Measurements from ENCODE around the gene FTCD.

The FTCD gene

GRCh38 chr21:46119637-46120271 is 35.6 kb downstream of the FTCD start:
- DNase-seq: no peak
- in situ Hi-C loops (cut with HindIII; ENCODE audit: low pct_ligation_motif_present, low pct_unique_long_range_greater_than_20kb, low sequenced_read_pairs): no loop called here

- in situ Hi-C loops (cut with HindIII; ENCODE audit: low pct_ligation_motif_present, low pct_unique_long_range_greater_than_20kb, low sequenced_read_pairs): no loop called here
- no peak for DNase-seq
Observed at GRCh38 chr21:46119144-46119636, 36.2 kb downstream of the FTCD start.

DNA sequence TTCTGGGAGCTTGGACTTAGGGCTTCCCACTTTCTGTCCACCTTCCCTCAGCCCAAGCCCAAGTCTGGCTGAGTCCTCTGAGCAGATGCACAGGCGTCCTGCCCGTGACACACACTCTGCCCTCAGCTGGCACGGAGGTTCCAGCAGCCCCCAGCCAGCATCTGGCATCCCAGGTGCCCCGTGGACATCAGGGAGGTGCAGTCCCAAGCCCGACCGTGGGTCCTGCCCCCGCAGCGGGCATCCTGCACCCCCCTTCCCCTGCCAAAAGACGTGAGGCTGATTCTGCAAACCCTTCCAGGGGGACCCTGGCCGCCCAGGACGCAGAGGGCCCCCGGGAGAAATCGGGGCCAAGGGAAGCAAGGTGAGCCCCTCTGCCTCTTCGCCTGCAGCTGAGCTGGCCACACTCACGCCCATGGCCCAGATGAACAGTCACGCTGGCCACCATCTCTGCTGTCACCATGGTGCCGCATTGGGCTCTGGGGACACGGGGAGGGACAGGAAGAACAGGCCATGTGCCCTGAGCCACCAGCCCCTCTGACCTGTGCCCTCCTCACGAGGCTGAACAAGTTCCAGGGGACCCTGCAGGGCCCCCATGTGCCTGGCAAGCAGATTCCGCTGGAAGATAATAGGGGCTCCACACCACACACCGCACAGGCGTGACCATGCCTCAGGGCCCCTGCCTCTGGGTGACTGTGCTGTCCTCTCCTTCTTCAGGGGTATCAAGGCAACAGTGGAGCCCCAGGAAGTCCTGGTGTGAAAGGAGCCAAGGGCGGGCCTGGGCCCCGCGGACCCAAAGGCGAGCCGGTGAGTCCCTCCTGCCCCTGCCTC is 36.8 kb downstream of the FTCD start:
- DNase-seq: no peak
- in situ Hi-C loops (cut with HindIII; ENCODE audit: low pct_ligation_motif_present, low pct_unique_long_range_greater_than_20kb, low sequenced_read_pairs): no loop called here

DNA sequence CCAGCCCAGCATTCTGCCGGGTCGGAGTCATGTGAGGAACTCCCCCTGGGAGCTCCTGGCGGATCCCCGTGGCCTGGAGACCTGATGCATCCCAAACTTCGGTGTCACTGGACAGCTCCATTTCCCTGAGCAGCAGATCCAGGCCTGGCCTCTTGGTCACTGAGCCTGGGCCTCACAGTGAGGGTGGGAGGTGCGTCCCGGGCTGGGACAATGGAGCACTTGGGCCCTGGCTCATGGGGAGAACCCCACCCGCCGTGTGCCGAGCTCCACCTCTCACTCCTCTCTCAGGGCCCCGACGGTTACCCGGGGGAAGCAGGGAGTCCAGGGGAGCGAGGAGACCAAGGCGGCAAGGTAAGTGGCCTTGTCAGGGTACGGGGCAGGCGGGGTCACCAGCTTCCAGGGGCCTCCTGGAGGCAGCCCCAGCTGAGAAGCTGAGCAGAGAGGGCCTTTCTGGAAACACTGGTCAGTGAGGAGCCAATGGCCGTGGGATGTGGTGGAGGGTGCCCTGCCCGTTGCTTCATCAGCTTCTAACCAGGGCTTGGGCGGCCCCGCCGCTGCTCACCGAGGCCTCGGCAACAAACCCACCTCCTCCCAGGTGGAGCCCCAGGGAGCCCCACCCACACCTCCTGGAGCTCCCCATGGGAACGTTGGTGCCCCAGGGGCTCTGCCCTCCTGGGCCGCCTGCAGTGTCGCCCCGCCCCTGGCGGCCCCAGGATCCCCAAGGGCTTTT is 37.6 kb downstream of the FTCD start:
- in situ Hi-C loops (cut with HindIII; ENCODE audit: low pct_ligation_motif_present, low pct_unique_long_range_greater_than_20kb, low sequenced_read_pairs): no loop called here
- DNase-seq: no peak

DNA sequence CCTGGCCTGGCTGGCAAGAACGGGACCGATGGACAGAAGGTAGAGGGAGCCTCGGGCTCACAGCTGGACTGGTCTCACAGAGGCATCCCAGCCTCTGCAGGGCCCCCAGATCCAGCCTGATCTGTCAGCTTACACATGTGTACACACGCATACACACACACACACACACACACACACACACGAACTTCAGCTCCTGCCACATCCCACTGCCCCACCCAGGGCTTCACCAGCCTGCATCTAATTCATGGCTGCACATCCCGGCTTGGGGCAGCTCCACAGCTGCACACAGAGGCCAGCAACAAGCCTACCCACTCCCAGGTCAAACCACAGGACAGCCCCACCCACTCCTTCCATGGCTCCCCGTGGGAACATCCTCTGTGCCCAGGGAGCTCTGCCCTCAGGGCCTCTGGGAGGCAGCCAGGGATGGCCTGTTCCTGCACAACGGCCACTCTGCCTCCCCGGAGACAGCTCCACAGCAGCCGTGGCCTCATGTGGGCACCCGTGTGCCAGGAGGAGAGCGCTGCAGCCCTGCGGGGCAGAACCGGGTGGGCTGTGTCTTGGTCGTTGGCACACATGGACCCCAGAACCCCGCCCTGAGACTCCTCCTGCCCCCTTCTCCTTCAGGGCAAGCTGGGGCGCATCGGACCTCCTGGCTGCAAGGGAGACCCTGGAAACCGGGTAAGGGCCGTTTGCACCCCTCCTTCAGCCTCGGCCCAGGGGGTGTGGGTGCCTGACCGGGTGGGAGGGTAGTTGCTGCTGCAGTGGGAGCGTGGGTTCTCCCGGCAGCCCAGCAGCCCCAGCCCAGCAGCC is 38.4 kb downstream of the FTCD start:
- in situ Hi-C loops (cut with HindIII; ENCODE audit: low pct_ligation_motif_present, low pct_unique_long_range_greater_than_20kb, low sequenced_read_pairs): no loop called here
- no peak for DNase-seq

- in situ Hi-C loops (cut with HindIII; ENCODE audit: low pct_ligation_motif_present, low pct_unique_long_range_greater_than_20kb, low sequenced_read_pairs): no loop called here
- no peak for DNase-seq
Observed at GRCh38 chr21:46116189-46116775, 39.1 kb downstream of the FTCD start.

DNA sequence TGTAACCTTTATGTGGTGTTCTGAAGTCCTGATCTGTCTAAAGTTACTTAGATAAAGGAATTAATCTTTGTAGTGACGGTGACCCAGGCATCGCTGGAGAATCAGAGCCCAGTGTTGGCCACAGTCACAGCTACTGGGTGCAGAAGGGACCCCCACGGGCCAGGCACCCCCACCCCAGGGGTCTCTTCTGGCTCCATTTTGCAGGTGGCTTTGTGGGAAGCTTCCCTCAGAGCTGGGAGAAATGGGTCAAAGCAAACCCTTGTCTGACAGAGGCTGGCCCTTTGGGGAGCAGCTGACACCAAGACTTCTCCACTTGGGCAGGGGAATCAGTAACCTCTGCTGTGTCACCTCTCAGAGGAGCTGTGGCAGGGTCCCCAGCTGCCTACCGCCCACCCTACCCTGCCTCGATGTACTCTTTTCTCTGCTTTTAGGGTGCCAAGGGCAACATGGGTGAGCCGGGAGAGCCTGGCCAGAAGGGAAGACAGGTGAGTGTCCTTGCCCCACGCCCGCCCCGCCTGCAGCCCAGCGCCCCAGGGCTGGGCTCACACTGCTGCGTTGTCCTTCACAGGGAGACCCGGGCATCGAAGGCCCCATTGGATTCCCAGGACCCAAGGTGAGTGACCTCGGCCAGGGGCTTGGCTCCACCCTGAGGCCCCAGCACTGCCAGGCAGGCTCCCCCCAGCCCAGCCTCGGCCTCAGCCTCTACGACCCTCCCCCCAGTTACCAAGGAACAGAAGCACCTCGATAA is 39.8 kb downstream of the FTCD start:
- DNase-seq: no peak
- in situ Hi-C loops (cut with HindIII; ENCODE audit: low pct_ligation_motif_present, low pct_unique_long_range_greater_than_20kb, low sequenced_read_pairs): no loop called here

GRCh38 chr21:46114963-46115362 is 40.4 kb downstream of the FTCD start:
- in situ Hi-C loops (cut with HindIII; ENCODE audit: low pct_ligation_motif_present, low pct_unique_long_range_greater_than_20kb, low sequenced_read_pairs): no loop called here
- DNase-seq: no peak

DNA sequence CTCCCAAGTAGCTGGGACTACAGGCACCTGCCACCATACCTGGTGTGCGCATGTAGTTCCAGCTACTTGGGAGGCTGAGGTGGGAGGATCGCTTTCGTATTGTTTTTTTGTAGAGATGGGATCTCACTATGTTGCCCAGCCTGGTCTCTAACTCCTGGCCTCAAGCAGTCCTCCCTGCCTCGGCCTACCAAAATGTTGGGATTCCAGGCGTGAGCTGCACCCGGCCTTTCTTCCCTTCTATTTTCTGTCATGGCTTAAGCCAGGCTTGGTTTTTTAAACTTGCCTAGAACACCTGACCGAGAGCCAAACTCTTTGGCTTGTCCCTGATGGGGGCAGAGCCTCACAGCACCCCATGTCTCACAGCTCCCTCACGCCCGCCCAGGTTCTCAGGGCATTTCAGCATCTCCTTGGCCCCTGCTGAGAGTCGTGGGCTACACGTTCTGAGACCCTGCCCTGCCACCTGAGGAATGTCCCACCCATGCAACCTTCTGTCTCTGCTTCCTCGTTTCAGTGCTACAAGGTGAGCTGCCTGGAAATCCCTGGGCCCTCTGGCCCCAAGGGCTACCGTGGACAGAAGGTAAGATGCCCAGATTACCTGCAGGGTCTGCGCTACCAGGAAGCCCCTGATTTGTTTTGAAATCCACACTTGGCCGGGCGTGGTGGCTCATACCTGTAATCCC is 41.7 kb downstream of the FTCD start:
- in situ Hi-C loops (cut with HindIII; ENCODE audit: low pct_ligation_motif_present, low pct_unique_long_range_greater_than_20kb, low sequenced_read_pairs): no loop called here
- DNase-seq: no peak

DNA sequence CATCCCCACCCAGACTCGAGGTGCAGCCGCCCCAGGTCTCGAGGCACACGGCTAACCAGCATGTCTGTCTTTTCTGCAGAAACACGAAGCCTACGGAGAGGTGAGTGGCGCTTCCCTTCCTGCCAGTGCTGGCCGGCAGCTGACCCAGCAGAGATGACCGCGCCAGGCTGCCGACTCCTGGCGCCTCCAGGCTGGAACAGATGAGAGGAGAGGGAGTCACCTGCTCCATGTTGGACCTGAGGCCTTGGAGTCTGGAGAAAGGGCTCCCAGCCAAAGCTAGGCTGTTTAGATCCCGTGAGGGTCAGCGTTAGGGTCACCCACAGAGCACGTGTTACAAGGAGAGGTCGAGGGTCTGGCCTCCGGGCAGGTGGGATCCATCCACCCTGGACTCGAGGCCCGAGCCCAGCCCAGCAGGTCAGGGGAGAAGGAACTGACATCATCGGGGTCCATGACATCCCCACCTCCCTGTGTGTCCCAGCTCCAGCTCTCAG is 42.6 kb downstream of the FTCD start:
- in situ Hi-C loops (cut with HindIII; ENCODE audit: low pct_ligation_motif_present, low pct_unique_long_range_greater_than_20kb, low sequenced_read_pairs): no loop called here
- DNase-seq: no peak

DNA sequence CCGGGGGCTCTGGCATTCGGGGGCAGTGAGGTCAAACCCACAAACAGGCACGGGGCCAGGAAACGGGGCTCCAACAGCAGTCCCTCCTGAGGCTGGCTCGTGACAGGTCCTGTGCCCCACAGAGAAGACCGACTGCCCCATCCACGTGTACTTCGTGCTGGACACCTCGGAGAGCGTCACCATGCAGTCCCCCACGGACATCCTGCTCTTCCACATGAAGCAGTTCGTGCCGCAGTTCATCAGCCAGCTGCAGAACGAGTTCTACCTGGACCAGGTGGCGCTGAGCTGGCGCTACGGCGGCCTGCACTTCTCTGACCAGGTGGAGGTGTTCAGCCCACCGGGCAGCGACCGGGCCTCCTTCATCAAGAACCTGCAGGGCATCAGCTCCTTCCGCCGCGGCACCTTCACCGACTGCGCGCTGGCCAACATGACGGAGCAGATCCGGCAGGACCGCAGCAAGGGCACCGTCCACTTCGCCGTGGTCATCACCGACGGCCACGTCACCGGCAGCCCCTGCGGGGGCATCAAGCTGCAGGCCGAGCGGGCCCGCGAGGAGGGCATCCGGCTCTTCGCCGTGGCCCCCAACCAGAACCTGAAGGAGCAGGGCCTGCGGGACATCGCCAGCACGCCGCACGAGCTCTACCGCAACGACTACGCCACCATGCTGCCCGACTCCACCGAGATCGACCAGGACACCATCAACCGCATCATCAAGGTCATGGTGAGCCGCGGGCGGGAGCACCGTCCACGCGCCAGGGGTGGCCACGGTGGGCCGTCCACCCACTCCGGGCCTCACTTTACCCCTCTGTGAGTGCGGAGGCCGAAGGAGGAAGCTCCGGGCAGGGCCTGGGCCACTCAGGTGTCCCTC is 43.3 kb downstream of the FTCD start:
- DNase-seq: no peak
- in situ Hi-C loops (cut with HindIII; ENCODE audit: low pct_ligation_motif_present, low pct_unique_long_range_greater_than_20kb, low sequenced_read_pairs): no loop called here

- DNase-seq: no peak
- in situ Hi-C loops (cut with HindIII; ENCODE audit: low pct_ligation_motif_present, low pct_unique_long_range_greater_than_20kb, low sequenced_read_pairs): no loop called here
Observed at GRCh38 chr21:46111193-46111571, 44.2 kb downstream of the FTCD start.

DNA sequence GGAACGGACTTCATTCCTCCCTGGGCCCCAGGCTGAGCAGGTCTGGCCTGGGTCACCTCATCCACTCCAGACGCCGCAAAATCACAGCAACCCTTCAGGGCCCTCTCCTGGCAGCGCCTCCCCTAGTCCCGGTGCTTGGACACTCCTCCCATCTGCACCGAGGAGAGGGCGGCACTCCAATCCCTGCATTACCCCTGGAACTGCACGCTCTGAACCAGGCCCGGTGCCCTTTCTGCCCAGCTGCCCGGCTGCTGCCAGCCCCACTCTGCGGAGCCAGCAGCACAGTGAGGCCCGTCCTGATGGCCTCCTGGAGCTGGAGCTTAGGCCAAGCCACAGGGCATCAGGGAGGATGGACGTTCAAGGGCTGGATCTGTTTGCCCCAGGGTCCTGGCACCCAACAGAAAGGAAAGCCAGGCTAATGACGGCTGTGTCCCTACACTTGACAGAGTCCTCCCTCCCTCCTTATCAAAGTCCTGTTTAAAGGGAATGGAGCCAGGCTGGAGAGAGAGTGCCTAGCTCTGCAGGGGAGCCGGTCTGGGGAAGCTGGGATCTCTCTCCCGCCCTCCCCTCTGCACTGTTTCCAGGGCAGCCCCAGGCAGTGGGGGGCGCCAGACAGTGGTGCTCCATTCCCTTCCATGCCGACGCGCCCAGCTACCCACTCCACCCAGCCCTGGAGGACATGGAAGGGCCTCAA is 44.7 kb downstream of the FTCD start:
- DNase-seq: no peak
- in situ Hi-C loops (cut with HindIII; ENCODE audit: low pct_ligation_motif_present, low pct_unique_long_range_greater_than_20kb, low sequenced_read_pairs): no loop called here

GRCh38 chr21:46109313-46110221 is 45.8 kb downstream of the FTCD start:
- in situ Hi-C loops (cut with HindIII; ENCODE audit: low pct_ligation_motif_present, low pct_unique_long_range_greater_than_20kb, low sequenced_read_pairs): no loop called here
- DNase-seq: no peak

GRCh38 chr21:46108827-46109312 is 46.5 kb downstream of the FTCD start:
- in situ Hi-C loops (cut with HindIII; ENCODE audit: low pct_ligation_motif_present, low pct_unique_long_range_greater_than_20kb, low sequenced_read_pairs): no loop called here
- DNase-seq: no peak
